SK-N-SH (cell line): ENCODE results near the gene CACNA1G. TPM values are rescaled to one million over a fixed set of nuclear protein-coding genes. Genes with fewer than 3 reads are reported as not detected.

ENCODE experiments used
- CTCF ChIA-PET: fragments of 300-600, 350-600 bp; formaldehyde crosslinking; extraction: SDS; loops from one replicate; lab custom pipeline; 2021; lab: Yijun Ruan, JAX
- POLR2A ChIA-PET: fragments of 350-600 bp; sonication (Branson Sonifier 250); formaldehyde crosslinking; extraction: SDS; loops from one replicate; lab custom pipeline; 2020; ENCODE audit warnings: antibody characterized with exemption, inconsistent platforms; lab: Yijun Ruan, JAX
- DNase-seq: peaks from one replicate; pipeline ENCODE4 v3.0.0; 2012
- H2AFZ ChIP-seq: fragments of 200-600 bp; sonication (generic); 2 replicates; pipeline ENCODE4 v1.8.1; 2016; ENCODE audit warnings: antibody characterized with exemption, mild to moderate bottlenecking, low read depth
- H3F3A ChIP-seq: fragments of 200-600 bp; sonication (generic); replicated peaks from 2 replicates; pipeline ENCODE3; 2016; ENCODE audit warnings: antibody characterized with exemption, mild to moderate bottlenecking; ENCODE audit not compliant: insufficient read depth
- H3K27ac ChIP-seq, 2 experiments: fragments of 200-500 bp in 1 of 2; fragments of 200-600 bp in 1 of 2; sonication (Bioruptor generic) in 1 of 2; sonication (generic), shearing (Covaris generic) in 1 of 2; 2 replicates each; pipeline versions ENCODE4 v1.5.1 to v1.6.1; 2014 to 2016; ENCODE audit warnings: low read depth in 2 of 2, inconsistent platforms in 1 of 2, low read length in 1 of 2, mild to moderate bottlenecking in 1 of 2, mixed read lengths in 1 of 2
- H3K27me3 ChIP-seq: fragments of 200-600 bp; sonication (generic), shearing (Covaris generic); 2 replicates; pipeline ENCODE4 v1.6.1; 2016; ENCODE audit warnings: mixed run types; ENCODE audit not compliant: insufficient read depth
- H3K36me3 ChIP-seq, 2 experiments: fragments of 200-500 bp in 1 of 2; fragments of 200-600 bp in 1 of 2; sonication (Bioruptor generic) in 1 of 2; sonication (generic) in 1 of 2; replicated peaks in 1 of 2; 2 replicates each; pipeline versions ENCODE3 to v1.5.1; 2014 to 2016; ENCODE audit warnings: low read length in 1 of 2, mild to moderate bottlenecking in 1 of 2; ENCODE audit not compliant: insufficient read depth in 2 of 2, control insufficient read depth in 1 of 2
- H3K4me1 ChIP-seq, 2 experiments: fragments of 200-500 bp in 1 of 2; fragments of 200-600 bp in 1 of 2; sonication (Bioruptor generic) in 1 of 2; sonication (generic), shearing (Covaris generic) in 1 of 2; 2 replicates each; pipeline versions ENCODE4 v1.5.1 to v1.6.1; 2014 to 2016; ENCODE audit warnings: low read depth in 1 of 2, low read length in 1 of 2, mixed run types in 1 of 2; ENCODE audit not compliant: insufficient read depth in 2 of 2, control insufficient read depth in 1 of 2
- H3K4me2 ChIP-seq: fragments of 200-600 bp; sonication (generic), shearing (Covaris generic); 2 replicates; pipeline ENCODE4 v1.6.1; 2017; ENCODE audit warnings: mixed run types
- H3K4me3 ChIP-seq, 2 experiments: fragments of 200-500 bp in 1 of 2; fragments of 200-600 bp in 1 of 2; sonication (Bioruptor generic) in 1 of 2; sonication (generic), shearing (Covaris generic) in 1 of 2; 2 replicates each; pipeline versions ENCODE4 v1.5.1 to v1.8.1; 2014 to 2016; ENCODE audit warnings: low read depth in 2 of 2, inconsistent platforms in 1 of 2, low read length in 1 of 2, mild to moderate bottlenecking in 1 of 2, mixed read lengths in 1 of 2, moderate library complexity in 1 of 2
- H3K79me2 ChIP-seq: fragments of 200-600 bp; sonication (generic); 2 replicates; pipeline ENCODE4 v1.8.1; 2017; ENCODE audit warnings: mild to moderate bottlenecking; ENCODE audit not compliant: insufficient read depth
- H3K9ac ChIP-seq: fragments of 200-600 bp; sonication (generic); 2 replicates; pipeline ENCODE4 v1.6.1; 2017; ENCODE audit warnings: mixed run types
- H3K9me2 ChIP-seq: fragments of 200-600 bp; sonication (generic); 2 replicates; pipeline ENCODE4 v1.6.1; 2017; ENCODE audit warnings: mixed run types
- H3K9me3 ChIP-seq: fragments of 200-600 bp; sonication (generic); 2 replicates; pipeline ENCODE4 v1.6.1; 2017; ENCODE audit warnings: mixed run types, mild to moderate bottlenecking, moderate library complexity
- H4K20me1 ChIP-seq: fragments of 200-600 bp; sonication (generic); 2 replicates; pipeline ENCODE4 v1.6.1; 2017; ENCODE audit warnings: mild to moderate bottlenecking, mixed run types; ENCODE audit not compliant: insufficient read depth
- CHD2 ChIP-seq: fragments of 150-350 bp; IDR thresholded peaks from 2 replicates; pipeline ENCODE4 v1.6.1; 2018; ENCODE audit warnings: low read length; ENCODE audit not compliant: partially characterized antibody
- CTCF ChIP-seq: fragments of 200-600 bp; sonication (generic); IDR thresholded peaks from 2 replicates; pipeline ENCODE4 v1.6.1; 2017; ENCODE audit warnings: antibody characterized with exemption, mild to moderate bottlenecking, moderate library complexity
- IRF3 ChIP-seq: fragments of 150-350 bp; IDR thresholded peaks from 2 replicates; pipeline ENCODE4 v1.6.1; 2016; ENCODE audit warnings: mild to moderate bottlenecking, low read depth, low read length
- JUND ChIP-seq: IDR thresholded peaks from 2 replicates; pipeline ENCODE4 v1.4.0; 2012
- NFIC ChIP-seq: IDR thresholded peaks from 2 replicates; pipeline ENCODE4 v1.4.0; 2012; ENCODE audit warnings: borderline replicate concordance
- RFX5 ChIP-seq: IDR thresholded peaks from 2 replicates; pipeline ENCODE4 v1.6.1; 2012; ENCODE audit warnings: mild to moderate bottlenecking, improper control_type of control experiment, low read length
- SMC3 ChIP-seq: IDR thresholded peaks from 2 replicates; pipeline ENCODE4 v1.6.1; 2012; ENCODE audit warnings: low read depth, low read length, improper control_type of control experiment
- ZBTB33 ChIP-seq: IDR thresholded peaks from 2 replicates; pipeline ENCODE4 v1.4.0; 2012; ENCODE audit warnings: low read depth, borderline replicate concordance
- whole genome bisulfite sequencing: methylation state at CpG from one replicate; pipeline ENCODE4 v1.1.6; 2017; ENCODE audit warnings: low lambda C conversion rate; 5-methylcytosine and 5-hydroxymethylcytosine counted together
- polyA plus RNA-seq, 3 experiments: library from polyadenylated mRNA; depleted of rRNA; stranded (reverse); fragments of >200 nt; gene quantifications; 2 replicates each; pipeline ENCODE4 v1.2.3, GENCODE V29; 2012

Gene CACNA1G
- polyA plus RNA-seq, 1 of the 3 experiments (the other 2 are of a cell fraction): 0.21 TPM

GRCh38 chr17:50589095-50589705 is 28.7 kb downstream of the CACNA1G start:
- TF ChIP-seq JUND (no peak), ZBTB33 (no peak), CTCF (no peak), NFIC (no peak), SMC3 (no peak)
- TF ChIP-seq, all 33 proteins: peak for 0
- no peak overlapping the region for H3K4me2 ChIP-seq
- DNase-seq: no peak

GRCh38 chr17:50590946-50591737 is 30.6 kb downstream of the CACNA1G start:
- Histone ChIP-seq H3K27me3 (0 out of 2 replicates have a peak, but pooled peaks cover 9% of the 10 kb centered on the region), H3K4me3 (no peak overlapping the region), H3K27ac (no peak overlapping the region), H3K9ac (no peak overlapping the region), H3K4me2 (no peak overlapping the region), H3K4me1 (peaks cover 0 to 64% of the 10 kb centered on the region in 2 experiments; a peak in 2 of 4 replicates), H4K20me1 (no peaks in the 10 kb centered on the region), H3K9me3 (no peaks in the 10 kb centered on the region), H3K36me3 (no peaks in the 10 kb centered on the region), H3K9me2 (no peaks in the 10 kb centered on the region)
- POLR2A ChIA-PET: interaction anchor here (2.1 kb wide), 1 partner anchor 26 kb away, joined by 6 read pairs; no protein-coding TSS in a partner anchor
- DNase-seq: no peak
- TF ChIP-seq SMC3: no peak
- no peak for TF ChIP-seq IRF3
- TF ChIP-seq CHD2: no peak
- no peak for TF ChIP-seq RFX5
- TF ChIP-seq, all 33 proteins: peak for 0
- WGBS: 91% methylated on average over 16 of the region's 24 CpGs
- H3K79me2 ChIP-seq: no peaks in the 10 kb centered on the region
- H3F3A ChIP-seq: no peaks in the 10 kb centered on the region
- H2AFZ ChIP-seq: no peak overlapping the region
- CTCF ChIA-PET: interaction anchor here (0.6 to 12.9 kb wide), 4 partner anchors 14 to 41 kb away, joined by 3 to 163 read pairs (median 18); no protein-coding TSS in a partner anchor

More at GRCh38 chr17:50589095-50589705, 28.7 kb downstream of the CACNA1G start:
- H3K9ac ChIP-seq: no peak overlapping the region
- H3K9me2 ChIP-seq: no peaks in the 10 kb centered on the region
- H3F3A ChIP-seq: no peaks in the 10 kb centered on the region
- H3K9me3 ChIP-seq: no peaks in the 10 kb centered on the region
- ChIA-PET CTCF (interaction anchor here (0.8 to 12.9 kb wide), 8 partner anchors 13 to 263 kb away, joined by 3 to 163 read pairs (median 4); no protein-coding TSS in a partner anchor), POLR2A (no interaction called here)
- WGBS: 78% methylated on average over 10 of the region's 10 CpGs
- H3K79me2 ChIP-seq: no peaks in the 10 kb centered on the region
- no peaks in the 10 kb centered on the region for H3K36me3 ChIP-seq
- peaks cover 12% of the 10 kb centered on the region; the same call in 1 of the 2 replicates for H3K27me3 ChIP-seq
- H2AFZ ChIP-seq: no peak overlapping the region
- no peak overlapping the region for H3K27ac ChIP-seq
- H4K20me1 ChIP-seq: no peaks in the 10 kb centered on the region
- no peak overlapping the region for H3K4me3 ChIP-seq
- peaks cover 0 to 69% of the 10 kb centered on the region in 2 experiments; a peak in 2 of 4 replicates for H3K4me1 ChIP-seq
